ENCODE results near the gene PHEX. TPM values are rescaled to one million over a fixed set of nuclear protein-coding genes. Genes with fewer than 3 reads are reported as not detected.

The PHEX gene
- total and polyA plus RNA-seq, 8 donors = 0.05 to 0.73 (median 0.14) TPM; not detected in 5

DNA sequence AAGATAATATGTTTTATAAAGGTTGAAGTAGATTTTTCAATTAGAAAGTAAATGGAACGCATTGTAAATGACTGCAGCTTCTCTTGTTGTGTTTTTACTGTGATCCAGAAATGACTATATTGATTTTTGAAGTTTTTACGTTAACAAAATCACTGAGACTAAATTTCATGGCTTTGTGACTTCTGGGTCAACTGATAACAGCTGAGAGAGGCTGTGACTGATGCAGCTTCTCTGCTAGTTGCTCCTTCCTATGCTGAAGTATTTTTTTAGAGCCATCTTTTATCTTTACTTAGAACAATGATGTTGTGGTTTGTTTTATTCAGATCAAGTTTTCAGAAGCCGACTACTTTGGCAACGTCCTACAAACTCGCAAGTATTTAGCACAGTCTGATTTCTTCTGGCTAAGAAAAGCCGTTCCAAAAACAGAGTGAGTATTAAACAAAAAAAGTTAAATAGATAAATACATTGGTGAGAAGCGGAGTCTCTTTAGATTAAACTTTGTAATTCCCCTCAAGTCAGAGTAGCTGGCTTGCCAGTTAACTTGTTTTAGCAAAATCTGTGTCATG is 145.9 kb downstream of the PHEX start:
- Histone ChIP-seq H3K36me3 (no peaks in the 10 kb centered on the region), H3K9me3 (peaks cover 0 to 8% (median 2%) of the 10 kb centered on the region in 4 donors), H3K27ac (no peak overlapping the region), H3K27me3 (peaks cover 0 to 3% (median 0%) of the 10 kb centered on the region in 3 donors), H3K4me3 (no peak overlapping the region), H3K4me1 (no peaks in the 10 kb centered on the region)
- TF ChIP-seq POLR2AphosphoS5 (IDR thresholded peaks at IDR 0.05) (no peak), EP300 (IDR thresholded peaks at IDR 0.05) (no peak), POLR2A (IDR thresholded peaks at IDR 0.05) (no peak)
- TF ChIP-seq, protein P1, sequence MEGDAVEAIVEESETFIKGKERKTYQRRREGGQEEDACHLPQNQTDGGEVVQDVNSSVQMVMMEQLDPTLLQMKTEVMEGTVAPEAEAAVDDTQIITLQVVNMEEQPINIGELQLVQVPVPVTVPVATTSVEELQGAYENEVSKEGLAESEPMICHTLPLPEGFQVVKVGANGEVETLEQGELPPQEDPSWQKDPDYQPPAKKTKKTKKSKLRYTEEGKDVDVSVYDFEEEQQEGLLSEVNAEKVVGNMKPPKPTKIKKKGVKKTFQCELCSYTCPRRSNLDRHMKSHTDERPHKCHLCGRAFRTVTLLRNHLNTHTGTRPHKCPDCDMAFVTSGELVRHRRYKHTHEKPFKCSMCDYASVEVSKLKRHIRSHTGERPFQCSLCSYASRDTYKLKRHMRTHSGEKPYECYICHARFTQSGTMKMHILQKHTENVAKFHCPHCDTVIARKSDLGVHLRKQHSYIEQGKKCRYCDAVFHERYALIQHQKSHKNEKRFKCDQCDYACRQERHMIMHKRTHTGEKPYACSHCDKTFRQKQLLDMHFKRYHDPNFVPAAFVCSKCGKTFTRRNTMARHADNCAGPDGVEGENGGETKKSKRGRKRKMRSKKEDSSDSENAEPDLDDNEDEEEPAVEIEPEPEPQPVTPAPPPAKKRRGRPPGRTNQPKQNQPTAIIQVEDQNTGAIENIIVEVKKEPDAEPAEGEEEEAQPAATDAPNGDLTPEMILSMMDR (IDR thresholded peaks at IDR 0.05) = no peak
- intact Hi-C loops (cut with DNase I; ENCODE audit: low total_unique reads) = no loop called here
- DNase-seq = peak in 1 of 2 donors; percentile 2
- WGBS, 5 donors = 34 to 53% (median 50%) methylated on average over 7 of the region's 7 CpGs

DNA sequence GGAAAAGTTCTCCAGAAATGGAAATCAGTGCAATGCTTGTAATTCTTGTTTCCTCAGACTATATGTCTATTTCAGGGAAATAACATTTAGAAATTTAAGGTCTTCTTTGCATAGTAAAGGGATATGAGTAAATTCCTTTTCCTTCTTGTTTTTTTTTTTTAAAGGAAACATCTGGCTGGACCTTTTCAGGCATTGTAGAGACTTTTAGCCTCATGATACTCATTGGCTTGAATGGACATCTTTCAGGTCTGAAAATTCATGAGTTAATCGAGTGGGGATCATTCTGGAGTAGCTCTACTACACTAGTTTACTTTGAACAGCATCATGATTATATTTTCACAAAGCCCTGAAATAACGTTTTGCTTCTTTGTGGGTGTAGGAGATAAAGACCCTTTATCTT is 152.0 kb downstream of the PHEX start:
- 31 to 52% (median 34%) methylated on average over 2 of the region's 2 CpGs for WGBS, 5 donors
- peaks cover 0 to 8% (median 2%) of the 10 kb centered on the region in 4 donors for H3K9me3 ChIP-seq
- peaks cover 0 to 10% (median 0%) of the 10 kb centered on the region in 3 donors for H3K27me3 ChIP-seq
- no peak overlapping the region for H3K27ac ChIP-seq
- DNase-seq = no peak
- no peaks in the 10 kb centered on the region for H3K36me3 ChIP-seq
- H3K4me1 ChIP-seq = no peaks in the 10 kb centered on the region
- TF ChIP-seq, protein P1 (IDR thresholded peaks at IDR 0.05) = no peak
- TF ChIP-seq POLR2AphosphoS5 (IDR thresholded peaks at IDR 0.05) = no peak
- intact Hi-C loops (cut with DNase I; ENCODE audit: low total_unique reads) = no loop called here
- H3K4me3 ChIP-seq = no peak overlapping the region

DNA sequence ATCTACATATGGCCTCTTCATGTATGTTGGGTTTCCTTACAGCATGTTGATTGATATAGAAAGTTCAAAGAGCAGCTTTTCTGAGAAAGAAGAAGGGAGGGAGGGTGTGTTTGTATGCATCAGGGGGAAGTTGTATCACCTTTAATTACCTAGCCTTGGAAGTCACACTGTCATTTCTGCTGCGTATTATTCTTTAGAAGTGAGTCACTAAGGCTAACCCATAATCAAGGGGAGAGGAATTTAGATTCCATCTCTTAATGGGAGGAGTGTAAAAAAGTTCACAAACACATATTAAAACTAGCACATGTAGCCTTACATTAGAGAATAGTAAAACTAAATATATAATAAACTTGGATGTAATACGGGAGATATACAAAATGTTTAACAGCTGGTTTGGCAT is 154.0 kb downstream of the PHEX start:
- H3K4me3 ChIP-seq = no peak overlapping the region
- H3K27me3 ChIP-seq = peaks cover 0 to 10% (median 0%) of the 10 kb centered on the region in 3 donors
- no peak overlapping the region for H3K27ac ChIP-seq
- no peaks in the 10 kb centered on the region for H3K36me3 ChIP-seq
- no peaks in the 10 kb centered on the region for H3K4me1 ChIP-seq
- TF ChIP-seq POLR2A (IDR thresholded peaks at IDR 0.05) (no peak), EP300 (IDR thresholded peaks at IDR 0.05) (no peak), POLR2AphosphoS5 (IDR thresholded peaks at IDR 0.05) (no peak)
- TF ChIP-seq, protein P1 (IDR thresholded peaks at IDR 0.05) = no peak
- intact Hi-C loops (cut with DNase I; ENCODE audit: low total_unique reads) = no loop called here
- H3K9me3 ChIP-seq = peaks cover 0 to 2% (median 0%) of the 10 kb centered on the region in 4 donors
- WGBS, 5 donors = 49 to 75% (median 70%) methylated on average over 2 of the region's 2 CpGs
- DNase-seq = no peak

DNA sequence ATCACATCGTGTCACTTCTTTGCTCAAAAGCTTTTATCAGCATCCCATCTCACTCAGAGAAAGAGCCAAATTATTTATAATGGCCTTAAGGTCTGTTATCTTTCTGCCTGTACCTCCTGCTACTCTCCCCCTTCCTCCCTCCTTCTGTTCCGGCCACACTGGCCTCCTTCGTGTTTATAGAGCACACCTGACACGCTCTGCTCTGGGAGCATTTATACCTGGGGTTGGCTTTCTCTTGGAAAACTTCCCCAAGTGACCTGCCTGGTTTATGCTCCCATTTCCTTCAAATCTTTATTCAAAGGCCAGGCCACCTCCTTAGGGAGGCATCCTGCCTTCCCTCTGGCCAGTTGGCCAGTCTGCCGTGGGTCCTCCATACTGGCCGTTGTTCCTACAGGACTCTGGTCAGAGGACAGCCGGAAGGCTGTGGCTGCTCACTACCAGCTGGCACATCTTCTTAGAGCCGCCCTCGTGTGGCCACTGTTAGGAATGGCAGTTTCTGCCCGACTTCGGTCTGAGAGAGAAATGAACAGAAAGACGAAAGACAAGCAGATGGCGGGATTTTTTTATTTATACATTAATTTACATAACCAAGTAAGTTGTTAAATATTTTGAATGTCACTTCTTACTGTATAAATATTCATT is 160.4 kb downstream of the PHEX start:
- Histone ChIP-seq H3K27ac (no peak overlapping the region), H3K4me3 (no peak overlapping the region), H3K4me1 (no peaks in the 10 kb centered on the region), H3K36me3 (no peaks in the 10 kb centered on the region), H3K27me3 (peaks cover 0 to under 1% (median 0%) of the 10 kb centered on the region in 3 donors), H3K9me3 (no peaks in the 10 kb centered on the region)
- intact Hi-C loops (cut with DNase I; ENCODE audit: low total_unique reads) = no loop called here
- WGBS, 5 donors = 14 to 24% (median 16%) methylated on average over 11 to 13 of the region's 13 CpGs
- DNase-seq = peak; percentile 70 to 75
- TF ChIP-seq, protein P1 (IDR thresholded peaks at IDR 0.05) = peak in 5 of 7 experiments; percentile 7 to 78 (median 60)
- no peak for TF ChIP-seq POLR2A (IDR thresholded peaks at IDR 0.05)

Measured in stomach (tissue), 9 donors.